HepG2 (cell line): ENCODE data around the gene IL1R1. TPM values are rescaled to one million over a fixed set of nuclear protein-coding genes. Genes with fewer than 3 reads are reported as not detected.
A peak's percentile ranks its signal among the peaks of the same experiment; 100 is the strongest.

Experiments
- ATAC-seq: fragments of 200-7000 bp; cut with Tn5 transposase; 3 replicates; pipeline ENCODE4 v1.9.1; 2020; ENCODE audit warnings: mild to moderate bottlenecking, moderate library complexity
- BruUV-seq: library from RNA; stranded (reverse); fragments of 400-500 nt; replicated peaks from 2 replicates; lab custom pipeline; 2021; lab: Mats Ljungman, UMichigan
- CTCF ChIA-PET: fragments of 300-600 bp; formaldehyde crosslinking; extraction: SDS; loops from one replicate; lab custom pipeline; 2021; ENCODE audit warnings: low total read pairs, inconsistent platforms, low intra/inter-chr PET ratio; lab: Yijun Ruan, JAX
- POLR2A ChIA-PET: fragments of 350-600 bp; sonication (Branson Sonifier 250); formaldehyde crosslinking; loops from one replicate; lab custom pipeline; 2020; ENCODE audit warnings: antibody characterized with exemption, inconsistent platforms; lab: Yijun Ruan, JAX
- DNase-seq: peaks from one replicate; pipeline ENCODE4 v3.0.0-alpha.2; 2015; ENCODE audit warnings: low spot score
- FAIRE-seq: peaks from 3 replicates; lab custom pipeline; 2011; peaks lifted over from hg19 to GRCh38; lab: Jason Lieb, UNC
- H2AFZ ChIP-seq: one replicate; pipeline ENCODE4 v1.6.1; 2011; ENCODE audit warnings: low read length, inconsistent platforms
- H3K27ac ChIP-seq: fragments of 300-600 bp; 3 replicates; pipeline ENCODE4 v1.8.0; 2011; ENCODE audit warnings: mixed run types, mild to moderate bottlenecking, mixed read lengths, low read length, inconsistent platforms; ENCODE audit not compliant: insufficient read depth; ENCODE audit errors: extremely low read length
- H3K27me3 ChIP-seq, 2 experiments: fragments of 200-600 bp in 1 of 2; 2 replicates in 1 of 2; 3 replicates in 1 of 2; pipeline versions ENCODE4 v1.6.0 to v1.8.0; 2011; ENCODE audit warnings: low read length in 2 of 2, mild to moderate bottlenecking in 2 of 2, moderate library complexity in 2 of 2, inconsistent platforms in 1 of 2; ENCODE audit not compliant: insufficient read depth in 2 of 2, control insufficient read depth in 1 of 2
- H3K36me3 ChIP-seq, 2 experiments: fragments of 200-600 bp in 1 of 2; replicated peaks in 1 of 2; 2 replicates in 1 of 2; 3 replicates in 1 of 2; pipeline versions ENCODE4 v1.5.1 to v1.8.0; 2011; ENCODE audit warnings: low read length in 2 of 2, inconsistent platforms in 1 of 2; ENCODE audit not compliant: insufficient read depth in 2 of 2, control insufficient read depth in 1 of 2
- H3K4me1 ChIP-seq: 2 replicates; pipeline ENCODE4 v1.5.1; 2012; ENCODE audit warnings: low read length, inconsistent platforms; ENCODE audit not compliant: insufficient read depth
- H3K4me2 ChIP-seq: 2 replicates; pipeline ENCODE4 v1.6.0; 2011; ENCODE audit warnings: low read depth, low read length, inconsistent platforms
- H3K4me3 ChIP-seq, 3 experiments: fragments of 200-600 bp in 1 of 3; sonication (generic), shearing (Covaris generic) in 1 of 3; replicated peaks in 1 of 3; 2 replicates each; pipeline ENCODE4 v1.5.1; 2011 to 2016; ENCODE audit warnings: low read length in 3 of 3, inconsistent platforms in 2 of 3, low read depth in 2 of 3, mild to moderate bottlenecking in 2 of 3, control low read depth in 1 of 3, mixed read lengths in 1 of 3; ENCODE audit not compliant: insufficient read depth in 1 of 3
- H3K79me2 ChIP-seq: one replicate; pipeline ENCODE4 v1.6.1; 2011; ENCODE audit warnings: low read length, inconsistent platforms; ENCODE audit not compliant: insufficient read depth
- H3K9ac ChIP-seq: 2 replicates; pipeline ENCODE4 v1.6.0; 2011; ENCODE audit warnings: mild to moderate bottlenecking, low read depth, low read length, inconsistent platforms; ENCODE audit not compliant: insufficient read depth
- H3K9me3 ChIP-seq: 2 replicates; pipeline ENCODE4 v1.5.1; 2012; ENCODE audit warnings: mild to moderate bottlenecking, low read length
- H4K20me1 ChIP-seq: 2 replicates; pipeline ENCODE4 v1.6.0; 2011; ENCODE audit warnings: inconsistent platforms, mild to moderate bottlenecking, low read length, moderate library complexity; ENCODE audit not compliant: insufficient read depth
- DPF2 ChIP-seq: sonication (generic); formaldehyde crosslinking; IDR thresholded peaks from 2 replicates; pipeline ENCODE4 v1.4.0; 2020; ENCODE audit warnings: mild to moderate bottlenecking, low read depth, missing genetic modification reagents, borderline replicate concordance
- ELF1 ChIP-seq: sonication (generic); formaldehyde crosslinking; IDR thresholded peaks from 2 replicates; pipeline ENCODE4 v1.4.0; 2020; ENCODE audit warnings: missing genetic modification reagents
- ELF3 ChIP-seq: IDR thresholded peaks from 2 replicates; pipeline ENCODE4 v1.6.1; 2016; ENCODE audit warnings: missing genetic modification reagents, missing compliant biosample characterization
- HES4 ChIP-seq: sonication (generic); formaldehyde crosslinking; IDR thresholded peaks from 2 replicates; pipeline ENCODE4 v1.9.0; 2021; ENCODE audit warnings: mild to moderate bottlenecking, missing genetic modification reagents, borderline replicate concordance
- NRL ChIP-seq: sonication (generic); formaldehyde crosslinking; IDR thresholded peaks from 2 replicates; pipeline ENCODE4 v1.5.0; 2020; ENCODE audit warnings: missing genetic modification reagents, mild to moderate bottlenecking, moderate library complexity, borderline replicate concordance
- PHF8 ChIP-seq: sonication (generic); formaldehyde crosslinking; IDR thresholded peaks from 2 replicates; pipeline ENCODE4 v1.5.0; 2020; ENCODE audit warnings: missing genetic modification reagents
- SATB2 ChIP-seq: sonication (generic); formaldehyde crosslinking; IDR thresholded peaks from 2 replicates; pipeline ENCODE4 v1.5.0; 2020; ENCODE audit warnings: missing genetic modification reagents
- SNRNP70 ChIP-seq: fragments of 200-400 bp; formaldehyde crosslinking; IDR thresholded peaks from 2 replicates; pipeline ENCODE4 v1.6.1; 2017; ENCODE audit warnings: mild to moderate bottlenecking, low read depth, low read length, moderate library complexity
- ZBTB20 ChIP-seq: sonication (generic); formaldehyde crosslinking; IDR thresholded peaks from 2 replicates; pipeline ENCODE4 v1.8.1; 2023; ENCODE audit warnings: missing genetic modification reagents, low read depth, mild to moderate bottlenecking, borderline replicate concordance
- ZBTB38 ChIP-seq: sonication (generic); formaldehyde crosslinking; IDR thresholded peaks from 2 replicates; pipeline ENCODE4 v1.5.1; 2020; ENCODE audit warnings: mild to moderate bottlenecking, missing genetic modification reagents
- ZMYM3 ChIP-seq: sonication (generic); formaldehyde crosslinking; IDR thresholded peaks from 2 replicates; pipeline ENCODE4 v1.5.1; 2020; ENCODE audit warnings: mild to moderate bottlenecking, missing genetic modification reagents
- ZNF282 ChIP-seq: fragments of 450-650 bp; IDR thresholded peaks from 2 replicates; pipeline ENCODE4 v1.6.1; 2018; ENCODE audit not compliant: partially characterized antibody
- ZNF343 ChIP-seq: sonication (generic); formaldehyde crosslinking; IDR thresholded peaks from 2 replicates; pipeline ENCODE4 v1.4.0; 2020; ENCODE audit warnings: mild to moderate bottlenecking, missing genetic modification reagents
- ZNF687 ChIP-seq: sonication (generic); formaldehyde crosslinking; IDR thresholded peaks from 2 replicates; pipeline ENCODE4 v1.5.1; 2020; ENCODE audit warnings: mild to moderate bottlenecking, missing genetic modification reagents, moderate library complexity
- ZNF768 ChIP-seq: sonication (generic); formaldehyde crosslinking; IDR thresholded peaks from 2 replicates; pipeline ENCODE4 v1.4.0; 2020; ENCODE audit warnings: missing genetic modification reagents
- WGBS: methylation state at CpG from one replicate; pipeline ENCODE4 v1.1.6; 2017; ENCODE audit warnings: low lambda C conversion rate; 5-methylcytosine and 5-hydroxymethylcytosine counted together
- in situ Hi-C: cut with HindIII; loops from 2 replicates; pipeline ENCODE4 v1.10.0; 2017; ENCODE audit warnings: low pct_unique_long_range_greater_than_20kb; ENCODE audit not compliant: extremely low pct_ligation_motif_present
- intact Hi-C: fragments of 100-400 bp; cut with micrococcal nuclease; formaldehyde crosslinking; loops from one replicate; pipeline ENCODE4 v1.10.0; 2022; ENCODE audit not compliant: unreplicated experiment
- polyA plus RNA-seq, 8 experiments: library from polyadenylated mRNA; depleted of rRNA in 3 of 8; stranded (reverse) in 7 of 8; unstranded in 1 of 8; fragments of >200 nt; fragmentation: Illumina TruSeq in 4 of 8; extraction: Trizol in 4 of 8; gene quantifications; 2 replicates each; pipeline versions ENCODE4 v1.2.1 to v1.2.3, GENCODE V29; 2011 to 2016; ENCODE audit warnings: low read depth in 4 of 8, missing spikeins in 1 of 8, mixed read lengths in 1 of 8; ENCODE audit not compliant: insufficient read depth in 1 of 8
- total RNA-seq, 5 experiments: library from RNA; depleted of rRNA; stranded (reverse); fragments of >200 nt; fragmentation: Illumina TruSeq; extraction: Trizol; gene quantifications; 2 replicates each; pipeline ENCODE4 v1.2.3, GENCODE V29; 2016; ENCODE audit warnings: low read depth in 1 of 5

The IL1R1 gene
- total and polyA plus RNA-seq, 2 of the 13 experiments (the other 11 are each of a cell fraction or from before 2014, with no cell fraction given) = 38.0 to 93.1 TPM

DNA sequence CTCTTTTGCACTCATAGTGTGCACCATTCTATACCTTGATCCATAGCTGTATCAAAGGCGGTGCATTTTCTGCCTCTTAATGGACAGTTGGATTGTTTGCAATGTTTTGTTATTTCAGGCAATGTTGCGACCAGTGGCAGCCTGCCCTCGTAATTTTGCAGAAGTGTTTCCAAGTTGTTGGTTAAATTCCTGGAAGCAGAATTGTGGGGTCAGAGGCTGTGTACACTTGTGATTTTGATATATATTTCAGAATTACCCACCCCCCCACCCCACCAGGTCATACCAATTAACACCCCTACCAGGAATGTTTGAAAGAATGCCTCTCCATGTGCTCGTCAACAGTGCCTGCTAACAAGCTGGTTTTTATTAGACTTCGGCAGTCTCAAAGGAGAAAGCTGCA is 32.4 kb upstream of the IL1R1 start:
- BruUV-seq = no TSS peak
- Histone ChIP-seq H4K20me1 (no peaks in the 10 kb centered on the region), H3K27me3 (no peaks in the 10 kb centered on the region), H2AFZ (no peak overlapping the region), H3K4me1 (peaks cover 100% of the 10 kb centered on the region), H3K9me3 (no peaks in the 10 kb centered on the region), H3K9ac (no peak overlapping the region), H3K36me3 (no peaks in the 10 kb centered on the region), H3K79me2 (no peaks in the 10 kb centered on the region), H3K27ac (no peak overlapping the region), H3K4me2 (no peak overlapping the region), H3K4me3 (no peak overlapping the region)
- in situ Hi-C loops (no loop called here), intact Hi-C loops (no loop called here)
- ATAC-seq (no peak), FAIRE-seq (no peak), DNase-seq (no peak)
- CTCF ChIA-PET = no interaction called here
- POLR2A ChIA-PET = interaction anchor here (8.2 kb wide), 1 partner anchor 33 kb away, joined by 67 read pairs; the partner anchor contains the start of gene IL1R1
- WGBS = 91% methylated on average over 5 of the region's 5 CpGs
- no peak for TF ChIP-seq ZNF343 (CRISPR knock-in tag)
- no peak for TF ChIP-seq ELF3 (CRISPR knock-in tag)
- no peak for TF ChIP-seq HES4 (CRISPR knock-in tag)
- TF ChIP-seq ELF1 (CRISPR knock-in tag) = no peak

DNA sequence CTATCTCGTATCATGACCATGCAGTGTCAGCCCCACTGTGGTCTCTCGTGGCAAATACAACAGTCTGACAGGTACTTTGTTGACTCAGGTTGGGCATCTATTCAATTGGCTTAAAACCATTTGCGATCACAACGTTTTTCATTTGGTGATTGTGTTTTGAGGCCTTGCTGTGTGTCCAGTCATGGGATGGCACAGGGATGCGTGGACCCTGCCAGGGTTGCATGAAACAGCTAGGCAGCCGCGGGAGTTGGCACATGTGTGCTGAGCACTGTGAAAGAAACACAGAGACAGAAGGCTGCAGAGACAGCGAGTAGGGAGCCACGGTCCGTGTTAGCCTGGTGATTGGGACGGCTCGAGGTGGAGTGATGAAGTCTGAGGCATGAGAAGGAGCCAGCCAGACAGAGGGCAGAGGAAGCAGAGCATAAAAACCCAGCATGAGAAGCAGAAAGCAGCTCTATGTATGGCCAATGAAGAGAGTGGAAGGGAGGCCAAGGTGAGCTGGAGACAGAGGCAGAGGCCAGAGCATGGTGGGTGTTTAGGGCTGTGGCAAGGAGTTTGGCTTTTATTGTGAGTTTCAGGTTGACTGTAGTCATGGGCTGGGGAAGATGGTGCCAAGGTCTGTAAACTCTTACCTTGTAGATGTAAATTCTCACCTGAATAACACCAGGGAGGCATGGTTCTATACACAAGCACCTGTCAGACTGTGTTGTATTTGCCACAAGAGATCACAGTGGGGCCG is 31.8 kb upstream of the IL1R1 start:
- CTCF ChIA-PET = no interaction called here
- Histone ChIP-seq H4K20me1 (no peaks in the 10 kb centered on the region), H3K9me3 (no peaks in the 10 kb centered on the region), H3K36me3 (no peaks in the 10 kb centered on the region), H2AFZ (no peak overlapping the region), H3K4me2 (no peak overlapping the region)
- in situ Hi-C loops = no loop called here
- no TSS peak for BruUV-seq
- POLR2A ChIA-PET = interaction anchor here (8.2 kb wide), 1 partner anchor 32 kb away, joined by 67 read pairs; the partner anchor contains the start of gene IL1R1
- FAIRE-seq = no peak
- peak; percentile 18; the same call in 1 of the 2 replicates for TF ChIP-seq PHF8 (CRISPR knock-in tag)
- 0 out of 2 replicates have a peak, but pooled peaks have one; percentile 47 for TF ChIP-seq NRL (CRISPR knock-in tag)
- 0 out of 2 replicates have a peak, but pooled peaks have one; percentile 11 for TF ChIP-seq DPF2 (CRISPR knock-in tag)
- no peak for TF ChIP-seq ZBTB20 (CRISPR knock-in tag)
- peak; percentile 37 for TF ChIP-seq ZNF687 (CRISPR knock-in tag)
- no peak for TF ChIP-seq ZNF282
- TF ChIP-seq SNRNP70 = no peak
- TF ChIP-seq ZNF768 (CRISPR knock-in tag) = peak; percentile 42; the same call in 1 of the 2 replicates
- TF ChIP-seq SATB2 (CRISPR knock-in tag) = no peak
- 0 out of 2 replicates have a peak, but pooled peaks have one; percentile 19 for TF ChIP-seq ZBTB38 (CRISPR knock-in tag)
- TF ChIP-seq ZMYM3 (CRISPR knock-in tag) = 0 out of 2 replicates have a peak, but pooled peaks have one; percentile 31
- TF ChIP-seq, all 625 proteins: peak for 7
- intact Hi-C loops = no loop called here
- Histone ChIP-seq H3K27me3 (no peaks in the 10 kb centered on the region), H3K9ac (no peak overlapping the region), H3K4me3 (no peak overlapping the region), H3K4me1 (peaks cover 100% of the 10 kb centered on the region), H3K27ac (no peak overlapping the region), H3K79me2 (no peaks in the 10 kb centered on the region)
- no peak for DNase-seq
- WGBS = 97% methylated on average over 13 of the region's 13 CpGs
- no peak for ATAC-seq
